Measurements from ENCODE around the gene ANKRD2.

- TF ChIP-seq, protein P1, sequence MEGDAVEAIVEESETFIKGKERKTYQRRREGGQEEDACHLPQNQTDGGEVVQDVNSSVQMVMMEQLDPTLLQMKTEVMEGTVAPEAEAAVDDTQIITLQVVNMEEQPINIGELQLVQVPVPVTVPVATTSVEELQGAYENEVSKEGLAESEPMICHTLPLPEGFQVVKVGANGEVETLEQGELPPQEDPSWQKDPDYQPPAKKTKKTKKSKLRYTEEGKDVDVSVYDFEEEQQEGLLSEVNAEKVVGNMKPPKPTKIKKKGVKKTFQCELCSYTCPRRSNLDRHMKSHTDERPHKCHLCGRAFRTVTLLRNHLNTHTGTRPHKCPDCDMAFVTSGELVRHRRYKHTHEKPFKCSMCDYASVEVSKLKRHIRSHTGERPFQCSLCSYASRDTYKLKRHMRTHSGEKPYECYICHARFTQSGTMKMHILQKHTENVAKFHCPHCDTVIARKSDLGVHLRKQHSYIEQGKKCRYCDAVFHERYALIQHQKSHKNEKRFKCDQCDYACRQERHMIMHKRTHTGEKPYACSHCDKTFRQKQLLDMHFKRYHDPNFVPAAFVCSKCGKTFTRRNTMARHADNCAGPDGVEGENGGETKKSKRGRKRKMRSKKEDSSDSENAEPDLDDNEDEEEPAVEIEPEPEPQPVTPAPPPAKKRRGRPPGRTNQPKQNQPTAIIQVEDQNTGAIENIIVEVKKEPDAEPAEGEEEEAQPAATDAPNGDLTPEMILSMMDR (IDR thresholded peaks at IDR 0.05; ENCODE audit: insufficient read depth, low read length, poor library complexity, severe bottlenecking): no peak
- no peak for TF ChIP-seq EZH2phosphoT487 (conservative IDR thresholded peaks at IDR 0.05; ENCODE audit: low read length)
Measured at GRCh38 chr10:97599272-97599619, 26.7 kb downstream of the ANKRD2 start.

Data from SU-DHL-6 (cell line).